Skeletal muscle tissue (tissue), 5 donors: ENCODE results near the gene CPE. TPM values are rescaled to one million over a fixed set of nuclear protein-coding genes. Genes with fewer than 3 reads are reported as not detected.

Experiments used
- H3K27ac ChIP-seq: one replicate; pipeline ENCODE4 v1.7.0; 2013; ENCODE audit warnings: mild to moderate bottlenecking, low read depth, low read length, inconsistent platforms
- H3K27me3 ChIP-seq, 3 donors: one replicate each; pipeline ENCODE4 v1.7.0; 2013; ENCODE audit warnings: low read length in 3 of 3; ENCODE audit not compliant: control insufficient read depth in 3 of 3, insufficient read depth in 3 of 3
- H3K36me3 ChIP-seq, 3 donors: one replicate each; pipeline ENCODE4 v1.7.0; 2013; ENCODE audit warnings: low read length in 3 of 3; ENCODE audit not compliant: control insufficient read depth in 3 of 3, insufficient read depth in 3 of 3
- H3K4me1 ChIP-seq, 3 donors: one replicate each; pipeline ENCODE4 v1.7.0; 2013; ENCODE audit warnings: low read length in 3 of 3, mild to moderate bottlenecking in 3 of 3; ENCODE audit not compliant: control insufficient read depth in 3 of 3, insufficient read depth in 3 of 3
- H3K4me3 ChIP-seq, 3 donors: one replicate each; pipeline ENCODE4 v1.7.0; 2013; ENCODE audit warnings: low read length in 3 of 3
- H3K9ac ChIP-seq, 3 donors: one replicate each; pipeline ENCODE4 v1.7.0; 2013; ENCODE audit warnings: low read length in 3 of 3, mild to moderate bottlenecking in 3 of 3, moderate library complexity in 2 of 3, low read depth in 1 of 3
- H3K9me3 ChIP-seq, 3 donors: one replicate each; pipeline ENCODE4 v1.7.0; 2013; ENCODE audit warnings: low read length in 3 of 3; ENCODE audit not compliant: control insufficient read depth in 3 of 3
- small RNA-seq: library from RNA; depleted of rRNA; stranded (forward); fragments of <200 nt; gene quantifications from one replicate; pipeline ENCODE3, GENCODE V24; 2014
- total RNA-seq: library from RNA; depleted of rRNA; stranded (reverse); fragments of >200 nt; gene quantifications from one replicate; pipeline ENCODE4 v1.2.3, GENCODE V29; 2014
- donor health status: Osteomylitis.

Gene CPE
- total RNA-seq, 1 donor from 2014 or later = 89.8 TPM

DNA sequence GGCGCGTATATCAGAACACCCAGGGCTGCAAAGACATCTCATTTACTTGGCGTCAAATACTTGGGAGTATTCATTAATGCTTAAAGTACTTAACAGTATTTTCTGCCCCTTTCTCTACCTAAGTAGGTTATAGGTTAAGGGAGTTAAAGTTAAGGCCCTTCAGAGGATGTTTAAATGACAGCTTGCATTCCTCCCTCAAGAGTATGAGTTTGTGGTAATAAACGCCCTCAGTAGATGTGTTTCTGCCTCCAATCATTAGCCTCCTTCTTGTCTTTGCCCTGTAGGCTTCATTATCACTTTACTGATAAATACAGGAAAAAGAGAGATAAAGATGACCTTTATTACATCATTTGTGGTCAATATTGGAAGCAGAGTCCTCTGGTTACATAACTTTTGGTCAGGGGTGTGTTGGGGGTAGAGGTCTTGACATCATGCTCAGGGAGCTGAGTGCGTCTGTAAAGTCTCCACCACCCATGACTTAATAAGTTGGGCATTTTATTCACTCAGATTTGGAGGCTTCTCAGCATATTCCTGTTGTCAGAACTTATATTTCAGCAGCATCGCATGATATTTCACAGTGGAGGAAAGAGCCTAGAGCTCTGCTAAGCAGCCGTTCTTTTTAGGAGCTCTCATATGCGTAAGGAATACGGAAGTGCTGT is 145.9 kb downstream of the CPE start:
- Histone ChIP-seq H3K27me3 (no peaks in the 10 kb centered on the region), H3K4me1 (no peaks in the 10 kb centered on the region), H3K27ac (no peak overlapping the region), H3K4me3 (no peak overlapping the region), H3K9ac (no peak overlapping the region), H3K36me3 (no peaks in the 10 kb centered on the region), H3K9me3 (peaks cover 0 to 3% (median 0%) of the 10 kb centered on the region in 3 donors)

DNA sequence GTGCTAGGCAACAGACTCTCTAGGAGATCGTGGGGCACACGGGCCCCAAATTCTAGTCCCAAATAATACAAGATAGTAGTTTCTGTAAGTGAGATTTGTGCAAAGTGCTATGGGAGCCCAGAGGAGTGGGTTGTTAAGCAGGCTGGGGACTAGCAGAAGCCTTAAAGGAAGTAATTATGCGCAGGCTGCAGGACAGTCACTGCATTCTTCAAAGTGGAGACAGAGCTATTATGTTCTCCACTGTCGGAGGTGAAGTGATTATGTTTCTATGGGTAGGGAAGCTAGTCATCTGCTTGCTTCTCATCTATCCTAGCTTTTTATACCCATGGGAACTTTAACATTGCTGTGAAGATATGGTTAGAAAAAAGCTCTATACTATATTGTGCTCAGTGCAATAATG is 154.2 kb downstream of the CPE start:
- Histone ChIP-seq H3K4me3 (no peak overlapping the region), H3K27me3 (no peaks in the 10 kb centered on the region), H3K9me3 (peaks cover 0 to 3% (median 0%) of the 10 kb centered on the region in 3 donors), H3K36me3 (no peaks in the 10 kb centered on the region), H3K9ac (no peak overlapping the region), H3K27ac (no peak overlapping the region), H3K4me1 (no peaks in the 10 kb centered on the region)

GRCh38 chr4:165537028-165537648 is 158.3 kb downstream of the CPE start:
- Histone ChIP-seq H3K27ac (no peak overlapping the region), H3K4me3 (no peak overlapping the region), H3K9ac (no peak overlapping the region), H3K27me3 (no peaks in the 10 kb centered on the region), H3K36me3 (no peaks in the 10 kb centered on the region), H3K4me1 (no peaks in the 10 kb centered on the region), H3K9me3 (no peaks in the 10 kb centered on the region)

GRCh38 chr4:165539801-165540200 is 161.0 kb downstream of the CPE start:
- H3K9me3 ChIP-seq = no peaks in the 10 kb centered on the region
- H3K9ac ChIP-seq = no peak overlapping the region
- no peak overlapping the region for H3K4me3 ChIP-seq
- no peaks in the 10 kb centered on the region for H3K4me1 ChIP-seq
- no peaks in the 10 kb centered on the region for H3K27me3 ChIP-seq
- no peak overlapping the region for H3K27ac ChIP-seq
- no peaks in the 10 kb centered on the region for H3K36me3 ChIP-seq

DNA sequence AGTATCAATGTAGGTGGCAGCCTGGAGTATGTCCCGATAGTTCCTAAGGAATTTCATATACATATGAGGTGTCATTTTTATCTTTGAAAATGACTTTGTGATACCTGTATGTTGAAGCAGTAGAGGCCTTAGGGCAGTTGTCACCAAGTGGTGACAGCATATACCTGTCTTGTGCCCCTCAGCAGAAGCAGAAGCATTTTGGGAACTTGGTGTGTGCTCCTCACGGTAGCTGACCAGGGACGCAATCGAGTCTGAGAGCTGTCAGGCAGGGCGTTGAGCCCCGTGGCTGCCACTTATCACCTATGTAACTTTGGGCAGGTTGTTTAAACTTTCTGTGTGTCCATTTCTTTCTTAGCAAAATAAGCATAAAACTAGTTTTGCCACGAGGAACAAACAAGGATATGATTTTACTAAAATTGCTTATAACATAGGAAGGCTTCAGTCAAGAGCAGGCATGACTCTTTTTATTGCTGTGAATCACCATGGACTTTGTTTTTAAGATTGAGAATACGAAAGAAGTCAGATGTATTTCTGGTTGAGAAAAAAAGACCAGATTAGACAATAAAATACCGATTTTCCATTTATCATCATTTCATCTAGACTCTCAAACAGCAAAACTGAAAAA is 161.5 kb downstream of the CPE start:
- Histone ChIP-seq H3K4me1 (no peaks in the 10 kb centered on the region), H3K4me3 (no peak overlapping the region), H3K9me3 (no peaks in the 10 kb centered on the region), H3K27ac (no peak overlapping the region), H3K27me3 (no peaks in the 10 kb centered on the region), H3K36me3 (no peaks in the 10 kb centered on the region), H3K9ac (no peak overlapping the region)

GRCh38 chr4:165541851-165542459 is 163.1 kb downstream of the CPE start:
- Histone ChIP-seq H3K27me3 (no peaks in the 10 kb centered on the region), H3K9me3 (no peaks in the 10 kb centered on the region), H3K4me3 (no peak overlapping the region), H3K27ac (no peak overlapping the region), H3K9ac (no peak overlapping the region), H3K36me3 (no peaks in the 10 kb centered on the region), H3K4me1 (no peaks in the 10 kb centered on the region)

- no peak overlapping the region for H3K27ac ChIP-seq
- no peaks in the 10 kb centered on the region for H3K4me1 ChIP-seq
- H3K36me3 ChIP-seq = no peaks in the 10 kb centered on the region
- no peak overlapping the region for H3K4me3 ChIP-seq
- no peak overlapping the region for H3K9ac ChIP-seq
- no peaks in the 10 kb centered on the region for H3K27me3 ChIP-seq
- H3K9me3 ChIP-seq = no peaks in the 10 kb centered on the region
These were observed 163.7 kb downstream of the CPE start for GRCh38 chr4:165542476-165542875.

Small RNAs within 50 kb of the gene (small RNA-seq; reads per million reads assigned to genes)
- gene MIR578 = not detected
- not detected for gene SCGB1D5P

Other genes with a start within 250 kb of the CPE start
- gene KLHL2, start 171.4 kb upstream of the CPE start, total RNA-seq = 5.2 TPM
- 55.8 TPM for gene MSMO1, start 51.3 kb upstream of the CPE start, total RNA-seq